Spleen (tissue), 11 donors: ENCODE results near the gene CES3. TPM values are rescaled to one million over a fixed set of nuclear protein-coding genes. Genes with fewer than 3 reads are reported as not detected.
A peak's percentile ranks its signal among the peaks of the same experiment; 100 is the strongest.

Experiments used
- DNase-seq: peaks from one replicate; pipeline ENCODE4 v3.0.0-alpha.2; 2020
- H3K27ac ChIP-seq, 8 donors: fragments of 200-600 bp; sonication (generic) in 7 of 8; 1 replicate in 4 of 8; 2 replicates in 4 of 8; pipeline versions ENCODE4 v1.5.0 to v1.8.0; 2016 to 2021; ENCODE audit warnings: inconsistent platforms in 4 of 8, mild to moderate bottlenecking in 4 of 8, moderate library complexity in 1 of 8
- H3K27me3 ChIP-seq, 7 donors: fragments of 200-600 bp; sonication (generic) in 6 of 7; replicated peaks in 1 of 7; 1 replicate in 4 of 7; 2 replicates in 3 of 7; pipeline versions ENCODE4 v1.5.0 to v1.8.0; 2016 to 2021; ENCODE audit warnings: inconsistent platforms in 3 of 7, mild to moderate bottlenecking in 1 of 7
- H3K36me3 ChIP-seq, 6 donors: fragments of 200-600 bp; sonication (generic) in 5 of 6; 1 replicate in 4 of 6; 2 replicates in 2 of 6; pipeline versions ENCODE4 v1.5.0 to v1.8.0; 2016 to 2021; ENCODE audit warnings: inconsistent platforms in 2 of 6
- H3K4me1 ChIP-seq, 6 donors: fragments of 200-600 bp; sonication (generic) in 5 of 6; 1 replicate in 3 of 6; 2 replicates in 3 of 6; pipeline versions ENCODE4 v1.5.0 to v1.8.0; 2016 to 2021; ENCODE audit warnings: inconsistent platforms in 3 of 6
- H3K4me3 ChIP-seq, 8 donors: fragments of 200-600 bp; sonication (generic) in 7 of 8; 1 replicate in 4 of 8; 2 replicates in 4 of 8; pipeline versions ENCODE4 v1.5.0 to v1.8.0; 2016 to 2021; ENCODE audit warnings: inconsistent platforms in 4 of 8, mild to moderate bottlenecking in 4 of 8, moderate library complexity in 2 of 8
- H3K9me3 ChIP-seq, 8 donors: fragments of 200-600 bp; sonication (generic) in 7 of 8; 1 replicate in 4 of 8; 2 replicates in 4 of 8; pipeline versions ENCODE4 v1.5.0 to v1.8.0; 2016 to 2021; ENCODE audit warnings: inconsistent platforms in 4 of 8
- CTCF ChIP-seq, 11 experiments: fragments of 200-600 bp in 7 of 11; fragments of 450-650 bp in 4 of 11; sonication (generic) in 4 of 11; IDR thresholded peaks in 8 of 11; conservative IDR thresholded peaks in 3 of 11; 1 replicate in 7 of 11; 2 replicates in 4 of 11; pipeline versions ENCODE4 v1.4.0 to v1.8.0; 2016 to 2021; ENCODE audit warnings: antibody characterized with exemption in 11 of 11, inconsistent platforms in 4 of 11, mild to moderate bottlenecking in 1 of 11
- POLR2A ChIP-seq, 3 donors: fragments of 450-650 bp; IDR thresholded peaks; one replicate each; pipeline ENCODE4 v1.5.1; 2017; ENCODE audit warnings: antibody characterized with exemption in 3 of 3, mild to moderate bottlenecking in 1 of 3
- POLR2AphosphoS5 ChIP-seq, 3 donors: sonication (generic); formaldehyde crosslinking; IDR thresholded peaks; one replicate each; pipeline ENCODE4 v1.5.1; 2017; ENCODE audit warnings: antibody characterized with exemption in 3 of 3
- WGBS, 5 donors: extraction: QIAGEN DNeasy Blood & Tissue Kit in 3 of 5; methylation state at CpG; one replicate each; pipeline versions ENCODE4 v1.1.5 to v1.1.7; 2013 to 2018; 5-methylcytosine and 5-hydroxymethylcytosine counted together
- intact Hi-C: fragments of 100-400 bp; cut with DNase I; formaldehyde crosslinking; loops from one replicate; pipeline ENCODE4 v1.15.0; 2023; ENCODE audit warnings: low total_unique reads
- polyA plus RNA-seq, 3 donors: library from polyadenylated mRNA; stranded (reverse); fragments of 200-250 nt; gene quantifications; one replicate each; pipeline ENCODE4 v1.2.1, GENCODE V29; 2013
- small RNA-seq, 4 donors: library from RNA; depleted of rRNA; stranded (forward); fragments of <200 nt; gene quantifications; one replicate each; pipeline ENCODE3, GENCODE V24; 2016
- total RNA-seq, 7 donors: library from RNA; depleted of rRNA in 3 of 7; stranded (reverse); fragments of >200 nt in 3 of 7; fragmentation: NEBNext Ultra II Directional in 4 of 7; extraction: Animal tissue kit (Norgen Biotek cat#: 25700) in 4 of 7; gene quantifications; one replicate each; pipeline versions ENCODE4 v1.1.0 to v1.2.1, GENCODE V29; 2016 to 2021
- donor health status: healthy with polysubstance abuse.
- donor health status: DM: no; HTN: no; CAD: no; lungs with moderate emphysema.
- donor health status: DM: no; HTN: no; CAD: no.
- donor health status: Bipolar disorder and iron deficiency.
- donor health status: healthy.
- donor health status: DM: no; HTN: no; CAD: no.
- donor health status: DM: yes; HTN: yes; CAD: no.

CES3 gene
- total and polyA plus RNA-seq, 10 donors, result 0.23 to 1.3 (median 0.34) TPM; not detected in 1

- Histone ChIP-seq H3K27me3 (no peaks in the 10 kb centered on the region), H3K4me1 (no peaks in the 10 kb centered on the region), H3K9me3 (no peaks in the 10 kb centered on the region), H3K36me3 (no peaks in the 10 kb centered on the region), H3K4me3 (no peak overlapping the region), H3K27ac (no peak overlapping the region)
- TF ChIP-seq POLR2A (IDR thresholded peaks at IDR 0.05) (no peak), POLR2AphosphoS5 (IDR thresholded peaks at IDR 0.05) (no peak), CTCF (IDR thresholded peaks at IDR 0.05 in 8 of 11, conservative IDR thresholded peaks at IDR 0.05 in 3 of 11) (no peak)
- DNase-seq, result peak; percentile 3
- intact Hi-C loops, result no loop called here
- whole genome bisulfite sequencing, 5 donors, result 79 to 85% (median 83%) methylated on average over 3 of the region's 3 CpGs
Measured at GRCh38 chr16:67021321-67021720, 60.3 kb downstream of the CES3 start.

GRCh38 chr16:67022531-67023214, 61.6 kb downstream of the CES3 start:
- intact Hi-C loops, result no loop called here
- H3K27ac ChIP-seq, result no peak overlapping the region
- no peak for DNase-seq
- H3K9me3 ChIP-seq, result no peaks in the 10 kb centered on the region
- WGBS, 5 donors, result 76 to 87% (median 82%) methylated on average over 4 of the region's 4 CpGs
- peaks cover 0 to under 1% (median 0%) of the 10 kb centered on the region in 6 donors for H3K4me1 ChIP-seq
- no peaks in the 10 kb centered on the region for H3K36me3 ChIP-seq
- H3K4me3 ChIP-seq, result no peak overlapping the region
- no peaks in the 10 kb centered on the region for H3K27me3 ChIP-seq
- TF ChIP-seq CTCF (IDR thresholded peaks at IDR 0.05 in 8 of 11, conservative IDR thresholded peaks at IDR 0.05 in 3 of 11) (no peak), POLR2A (IDR thresholded peaks at IDR 0.05) (no peak), POLR2AphosphoS5 (IDR thresholded peaks at IDR 0.05) (no peak)

GRCh38 chr16:67023689-67024088, 62.6 kb downstream of the CES3 start:
- WGBS, 5 donors, result 82 to 100% (median 92%) methylated on average over 1 of the region's 1 CpG
- Histone ChIP-seq H3K4me3 (no peak overlapping the region), H3K27ac (no peak overlapping the region), H3K27me3 (no peaks in the 10 kb centered on the region), H3K4me1 (peaks cover 0 to 10% (median 7%) of the 10 kb centered on the region in 6 donors), H3K9me3 (no peaks in the 10 kb centered on the region), H3K36me3 (no peaks in the 10 kb centered on the region)
- no peak for DNase-seq
- TF ChIP-seq POLR2A (IDR thresholded peaks at IDR 0.05) (no peak), POLR2AphosphoS5 (IDR thresholded peaks at IDR 0.05) (no peak), CTCF (IDR thresholded peaks at IDR 0.05 in 8 of 11, conservative IDR thresholded peaks at IDR 0.05 in 3 of 11) (no peak)
- intact Hi-C loops, result no loop called here

Small RNA genes lying within 50 kb of the gene (small RNA-seq; reads per million reads assigned to genes)
- gene RN7SL543P, result 0 reads per million in 4 donors

Other genes starting within 250 kb of the CES3 start
- gene DYNC1LI2, start 209.7 kb upstream of the CES3 start, total RNA-seq, result 100 to 1,000 TPM in 5 of 7 donors, 10 to 100 TPM in 2; 77.7 to 132 (median 118) TPM
- 10 to 100 TPM; 15.6 to 33.2 (median 24.5) TPM for gene DYNC1LI2, start 209.7 kb upstream of the CES3 start, polyA plus RNA-seq
- gene TERB1, start 159.7 kb upstream of the CES3 start, total RNA-seq, result under 1 TPM in 1 of 7 donors, not detected in 6; 0.41 TPM
- gene TERB1, start 159.7 kb upstream of the CES3 start, polyA plus RNA-seq, result under 1 TPM in 1 of 3 donors, not detected in 2; 0.04 TPM
- gene NAE1, start 130.3 kb upstream of the CES3 start, total RNA-seq, result 10 to 100 TPM; 32.4 to 51.4 (median 44.5) TPM
- 10 to 100 TPM; 29.7 to 31.0 (median 29.9) TPM for gene NAE1, start 130.3 kb upstream of the CES3 start, polyA plus RNA-seq
- gene CA7, start 116.9 kb upstream of the CES3 start, total RNA-seq, result not detected
- not detected for gene CA7, start 116.9 kb upstream of the CES3 start, polyA plus RNA-seq
- 1 to 10 TPM; 3.8 to 9.6 (median 7.3) TPM for gene PDP2, start 80.8 kb upstream of the CES3 start, total RNA-seq
- 1 to 10 TPM; 1.0 to 1.5 (median 1.1) TPM for gene PDP2, start 80.8 kb upstream of the CES3 start, polyA plus RNA-seq
- gene CDH16, start 42.4 kb upstream of the CES3 start, total RNA-seq, result not detected
- not detected for gene CDH16, start 42.4 kb upstream of the CES3 start, polyA plus RNA-seq
- 1 to 10 TPM in 5 of 7 donors, under 1 TPM in 2; 0.52 to 2.4 (median 1.5) TPM for gene RRAD, start 35.7 kb upstream of the CES3 start, total RNA-seq
- gene RRAD, start 35.7 kb upstream of the CES3 start, polyA plus RNA-seq, result 10 to 100 TPM in 1 of 3 donors, 1 to 10 TPM in 2; 4.0 to 16.4 (median 5.2) TPM
- gene CIAO2B, start 26.9 kb upstream of the CES3 start, total RNA-seq, result 10 to 100 TPM; 46.8 to 63.1 (median 55.8) TPM
- 100 to 1,000 TPM; 114 to 168 (median 148) TPM for gene CIAO2B, start 26.9 kb upstream of the CES3 start, polyA plus RNA-seq
- 10 to 100 TPM; 21.6 to 48.1 (median 34.8) TPM for gene CES2, start 25.8 kb upstream of the CES3 start, total RNA-seq
- 10 to 100 TPM in 1 of 3 donors, 1 to 10 TPM in 2; 8.0 to 21.4 (median 8.5) TPM for gene CES2, start 25.8 kb upstream of the CES3 start, polyA plus RNA-seq
- 1 to 10 TPM; 5.0 to 9.1 (median 6.3) TPM for gene CES4A, start 27.3 kb downstream of the CES3 start, total RNA-seq
- gene CES4A, start 27.3 kb downstream of the CES3 start, polyA plus RNA-seq, result 1 to 10 TPM; 5.3 to 9.9 (median 8.0) TPM
- gene CBFB, start 67.9 kb downstream of the CES3 start, total RNA-seq, result 10 to 100 TPM; 55.8 to 80.4 (median 58.6) TPM
- 10 to 100 TPM; 22.7 to 35.1 (median 29.1) TPM for gene CBFB, start 67.9 kb downstream of the CES3 start, polyA plus RNA-seq
- gene PHAF1, start 148.7 kb downstream of the CES3 start, total RNA-seq, result 10 to 100 TPM; 15.3 to 44.0 (median 19.8) TPM
- gene PHAF1, start 148.7 kb downstream of the CES3 start, polyA plus RNA-seq, result 10 to 100 TPM in 1 of 3 donors, 1 to 10 TPM in 2; 5.5 to 10.3 (median 9.9) TPM
- 10 to 100 TPM in 4 of 7 donors, 1 to 10 TPM in 3; 6.1 to 15.3 (median 10.1) TPM for gene B3GNT9, start 189.7 kb downstream of the CES3 start, total RNA-seq
- gene B3GNT9, start 189.7 kb downstream of the CES3 start, polyA plus RNA-seq, result 1 to 10 TPM; 2.0 to 6.6 (median 3.0) TPM
- 10 to 100 TPM; 29.2 to 39.3 (median 31.1) TPM for gene TRADD, start 198.6 kb downstream of the CES3 start, total RNA-seq
- gene TRADD, start 198.6 kb downstream of the CES3 start, polyA plus RNA-seq, result 10 to 100 TPM; 27.5 to 42.2 (median 35.3) TPM
- gene FBXL8, start 198.7 kb downstream of the CES3 start, total RNA-seq, result 10 to 100 TPM in 6 of 7 donors, 1 to 10 TPM in 1; 8.4 to 29.9 (median 13.2) TPM
- gene FBXL8, start 198.7 kb downstream of the CES3 start, polyA plus RNA-seq, result 10 to 100 TPM in 1 of 3 donors, 1 to 10 TPM in 2; 6.0 to 11.2 (median 6.0) TPM
- gene HSF4, start 203.5 kb downstream of the CES3 start, total RNA-seq, result 10 to 100 TPM; 11.5 to 43.7 (median 23.3) TPM
- gene HSF4, start 203.5 kb downstream of the CES3 start, polyA plus RNA-seq, result 10 to 100 TPM; 16.1 to 24.0 (median 16.7) TPM
- gene NOL3, start 209.3 kb downstream of the CES3 start, total RNA-seq, result 10 to 100 TPM in 6 of 7 donors, 1 to 10 TPM in 1; 8.2 to 14.2 (median 13.6) TPM
- gene NOL3, start 209.3 kb downstream of the CES3 start, polyA plus RNA-seq, result 10 to 100 TPM in 2 of 3 donors, 1 to 10 TPM in 1; 8.7 to 12.0 (median 10.8) TPM
- 10 to 100 TPM; 11.9 to 59.4 (median 21.0) TPM for gene MATCAP1, start 222.7 kb downstream of the CES3 start, total RNA-seq
- gene MATCAP1, start 222.7 kb downstream of the CES3 start, polyA plus RNA-seq, result 10 to 100 TPM in 2 of 3 donors, 1 to 10 TPM in 1; 8.9 to 37.1 (median 16.3) TPM
- 10 to 100 TPM; 29.2 to 81.7 (median 48.3) TPM for gene EXOC3L1, start 228.9 kb downstream of the CES3 start, total RNA-seq
- 100 to 1,000 TPM in 1 of 3 donors, 10 to 100 TPM in 2; 28.5 to 113 (median 54.2) TPM for gene EXOC3L1, start 228.9 kb downstream of the CES3 start, polyA plus RNA-seq
- 100 to 1,000 TPM in 3 of 7 donors, 10 to 100 TPM in 4; 68.0 to 134 (median 80.1) TPM for gene E2F4, start 230.9 kb downstream of the CES3 start, total RNA-seq
- 10 to 100 TPM; 40.8 to 68.3 (median 47.8) TPM for gene E2F4, start 230.9 kb downstream of the CES3 start, polyA plus RNA-seq
- gene ELMO3, start 237.9 kb downstream of the CES3 start, total RNA-seq, result 1 to 10 TPM; 2.8 to 4.7 (median 4.0) TPM
- 1 to 10 TPM; 4.2 to 8.7 (median 7.0) TPM for gene ELMO3, start 237.9 kb downstream of the CES3 start, polyA plus RNA-seq